ENCODE measurements around the gene SMOC1. TPM values are rescaled to one million over a fixed set of nuclear protein-coding genes. Genes with fewer than 3 reads are reported as not detected.

The SMOC1 gene
- total RNA-seq, 1 experiment from 2014 or later = 0.46 TPM

DNA sequence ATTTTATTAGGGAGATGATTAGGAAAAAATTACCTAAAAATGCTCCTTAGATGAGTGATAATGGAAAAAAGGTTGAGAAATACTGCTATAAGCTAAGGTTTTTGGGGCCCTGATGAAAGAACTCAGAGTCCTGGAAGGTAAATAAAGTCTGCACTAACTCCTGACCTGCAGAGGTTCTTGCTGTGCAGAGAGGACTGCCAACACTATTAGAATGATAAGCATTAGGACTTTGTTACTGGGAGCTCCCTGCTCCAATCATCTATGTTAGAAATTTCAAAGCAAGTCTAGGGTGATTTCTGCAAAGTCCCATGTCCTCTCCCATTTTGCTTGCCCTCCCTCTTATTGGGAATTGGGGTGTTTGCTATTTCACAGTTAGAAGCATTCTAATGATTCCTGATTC, 112.2 kb downstream of the SMOC1 start:
- Histone ChIP-seq H3K27me3 (ENCODE audit: control insufficient read depth, insufficient read depth, low read length) (peaks cover 6% of the 10 kb centered on the region), H3K4me1 (ENCODE audit: control insufficient read depth, insufficient read depth, low read length) (no peaks in the 10 kb centered on the region), H3K9me3 (ENCODE audit: control insufficient read depth, insufficient read depth, low read depth, low read length) (no peaks in the 10 kb centered on the region), H3K4me3 (ENCODE audit: low read depth in 2 of 2, low read length in 2 of 2) (no peak overlapping the region), H3K27ac (ENCODE audit: low read length) (no peak overlapping the region), H3K36me3 (ENCODE audit: control insufficient read depth, insufficient read depth, low read length) (no peaks in the 10 kb centered on the region; the same call in 1 of the 2 replicates)
- intact Hi-C loops (cut with micrococcal nuclease; ENCODE audit: unreplicated experiment) = no loop called here
- POLR2A ChIA-PET = no interaction called here
- in situ Hi-C loops (cut with HindIII; ENCODE audit: low pct_unique_long_range_greater_than_20kb, low sequenced_read_pairs) = no loop called here
- CTCF ChIA-PET = no interaction called here
- TF ChIP-seq TCF7L2 (IDR thresholded peaks at IDR 0.05; ENCODE audit: low read depth, low read length) (no peak), CTCF (IDR thresholded peaks at IDR 0.05) (no peak), SIN3A (IDR thresholded peaks at IDR 0.05; ENCODE audit: borderline replicate concordance, insufficient read depth, low read depth, low read length) (no peak)
- TF ChIP-seq, protein P1, sequence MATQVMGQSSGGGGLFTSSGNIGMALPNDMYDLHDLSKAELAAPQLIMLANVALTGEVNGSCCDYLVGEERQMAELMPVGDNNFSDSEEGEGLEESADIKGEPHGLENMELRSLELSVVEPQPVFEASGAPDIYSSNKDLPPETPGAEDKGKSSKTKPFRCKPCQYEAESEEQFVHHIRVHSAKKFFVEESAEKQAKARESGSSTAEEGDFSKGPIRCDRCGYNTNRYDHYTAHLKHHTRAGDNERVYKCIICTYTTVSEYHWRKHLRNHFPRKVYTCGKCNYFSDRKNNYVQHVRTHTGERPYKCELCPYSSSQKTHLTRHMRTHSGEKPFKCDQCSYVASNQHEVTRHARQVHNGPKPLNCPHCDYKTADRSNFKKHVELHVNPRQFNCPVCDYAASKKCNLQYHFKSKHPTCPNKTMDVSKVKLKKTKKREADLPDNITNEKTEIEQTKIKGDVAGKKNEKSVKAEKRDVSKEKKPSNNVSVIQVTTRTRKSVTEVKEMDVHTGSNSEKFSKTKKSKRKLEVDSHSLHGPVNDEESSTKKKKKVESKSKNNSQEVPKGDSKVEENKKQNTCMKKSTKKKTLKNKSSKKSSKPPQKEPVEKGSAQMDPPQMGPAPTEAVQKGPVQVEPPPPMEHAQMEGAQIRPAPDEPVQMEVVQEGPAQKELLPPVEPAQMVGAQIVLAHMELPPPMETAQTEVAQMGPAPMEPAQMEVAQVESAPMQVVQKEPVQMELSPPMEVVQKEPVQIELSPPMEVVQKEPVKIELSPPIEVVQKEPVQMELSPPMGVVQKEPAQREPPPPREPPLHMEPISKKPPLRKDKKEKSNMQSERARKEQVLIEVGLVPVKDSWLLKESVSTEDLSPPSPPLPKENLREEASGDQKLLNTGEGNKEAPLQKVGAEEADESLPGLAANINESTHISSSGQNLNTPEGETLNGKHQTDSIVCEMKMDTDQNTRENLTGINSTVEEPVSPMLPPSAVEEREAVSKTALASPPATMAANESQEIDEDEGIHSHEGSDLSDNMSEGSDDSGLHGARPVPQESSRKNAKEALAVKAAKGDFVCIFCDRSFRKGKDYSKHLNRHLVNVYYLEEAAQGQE (IDR thresholded peaks at IDR 0.05; ENCODE audit: insufficient read depth in 1 of 2, low read depth in 2 of 2, low read length in 1 of 2) = no peak
- ATAC-seq (no peak), DNase-seq (ENCODE audit: low read depth, low spot score) (no peak)
- BruUV-seq (replicated peaks) = no TSS peak

GRCh38 chr14:69992564-69992963, 113.3 kb downstream of the SMOC1 start:
- intact Hi-C loops (cut with micrococcal nuclease; ENCODE audit: unreplicated experiment) = no loop called here
- ATAC-seq = no peak
- CTCF ChIA-PET = no interaction called here
- no peak for DNase-seq (ENCODE audit: low read depth, low spot score)
- TF ChIP-seq POLR2AphosphoS5 (IDR thresholded peaks at IDR 0.05; ENCODE audit: low read depth, low read length) (no peak), TCF7L2 (IDR thresholded peaks at IDR 0.05; ENCODE audit: low read depth, low read length) (no peak), CTCF (IDR thresholded peaks at IDR 0.05) (no peak), SIN3A (IDR thresholded peaks at IDR 0.05; ENCODE audit: borderline replicate concordance, insufficient read depth, low read depth, low read length) (no peak)
- TF ChIP-seq, protein P1 (IDR thresholded peaks at IDR 0.05; ENCODE audit: insufficient read depth in 1 of 2, low read depth in 2 of 2, low read length in 1 of 2) = no peak
- no TSS peak for BruUV-seq (replicated peaks)
- in situ Hi-C loops (cut with HindIII; ENCODE audit: low pct_unique_long_range_greater_than_20kb, low sequenced_read_pairs) = no loop called here
- no peaks in the 10 kb centered on the region for H3K9me3 ChIP-seq (ENCODE audit: control insufficient read depth, insufficient read depth, low read depth, low read length)
- peaks cover 7% of the 10 kb centered on the region for H3K27me3 ChIP-seq (ENCODE audit: control insufficient read depth, insufficient read depth, low read length)
- H3K4me3 ChIP-seq (ENCODE audit: low read depth in 2 of 2, low read length in 2 of 2) = no peak overlapping the region
- no peaks in the 10 kb centered on the region for H3K4me1 ChIP-seq (ENCODE audit: control insufficient read depth, insufficient read depth, low read length)
- no peaks in the 10 kb centered on the region; the same call in 1 of the 2 replicates for H3K36me3 ChIP-seq (ENCODE audit: control insufficient read depth, insufficient read depth, low read length)
- no peak overlapping the region for H3K27ac ChIP-seq (ENCODE audit: low read length)
- POLR2A ChIA-PET = no interaction called here

All from Panc1 (cell line).